ENCODE data around the gene ZNF639.

ZNF639 gene

GRCh38 chr3:179330438-179330837 lies 7.6 kb downstream of the ZNF639 start:
- TF ChIP-seq TAF1 (IDR thresholded peaks at IDR 0.05; ENCODE audit: borderline replicate concordance, insufficient read depth, low read length) (no peak), FOXP2 (optimal IDR thresholded peaks at IDR 0.05; ENCODE audit: borderline replicate concordance, extremely low read depth, extremely low read length, insufficient read depth) (no peak), REST (IDR thresholded peaks at IDR 0.05; ENCODE audit: insufficient read depth in 1 of 2, low read depth in 2 of 2, low read length in 2 of 2) (no peak), SIN3A (IDR thresholded peaks at IDR 0.05; ENCODE audit: borderline replicate concordance, insufficient read depth, low read length) (no peak), POLR2AphosphoS5 (IDR thresholded peaks at IDR 0.05; ENCODE audit: low read depth, low read length) (no peak)

DNA sequence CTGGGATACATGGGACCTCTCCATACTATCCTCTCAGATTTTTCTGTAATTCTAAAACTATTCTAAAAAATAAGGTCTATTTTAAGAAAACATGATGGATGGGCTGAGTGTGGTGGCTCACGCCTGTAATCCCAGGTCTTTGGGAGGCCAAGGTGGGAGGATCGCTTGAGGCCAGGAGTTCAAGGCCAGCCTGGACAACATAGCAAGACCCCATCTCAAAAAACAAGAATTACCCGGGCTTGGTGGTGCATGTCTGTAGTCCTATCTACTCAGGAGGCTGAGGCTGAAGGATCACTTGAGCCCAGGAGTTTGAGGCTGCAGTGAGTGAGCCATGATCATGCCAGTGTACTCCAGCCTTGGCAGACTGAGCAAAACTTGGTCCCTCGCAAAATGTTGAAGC lies 9.4 kb downstream of the ZNF639 start:
- TF ChIP-seq POLR2AphosphoS5 (IDR thresholded peaks at IDR 0.05; ENCODE audit: low read depth, low read length) (no peak), SIN3A (IDR thresholded peaks at IDR 0.05; ENCODE audit: borderline replicate concordance, insufficient read depth, low read length) (no peak), FOXP2 (optimal IDR thresholded peaks at IDR 0.05; ENCODE audit: borderline replicate concordance, extremely low read depth, extremely low read length, insufficient read depth) (no peak), REST (IDR thresholded peaks at IDR 0.05; ENCODE audit: insufficient read depth in 1 of 2, low read depth in 2 of 2, low read length in 2 of 2) (no peak)

GRCh38 chr3:179333084-179333483 lies 10.3 kb downstream of the ZNF639 start:
- no peak for TF ChIP-seq SIN3A (IDR thresholded peaks at IDR 0.05; ENCODE audit: borderline replicate concordance, insufficient read depth, low read length)
- TF ChIP-seq REST (IDR thresholded peaks at IDR 0.05; ENCODE audit: insufficient read depth in 1 of 2, low read depth in 2 of 2, low read length in 2 of 2), result no peak
- no peak for TF ChIP-seq POLR2AphosphoS5 (IDR thresholded peaks at IDR 0.05; ENCODE audit: low read depth, low read length)
- no peak for TF ChIP-seq FOXP2 (optimal IDR thresholded peaks at IDR 0.05; ENCODE audit: borderline replicate concordance, extremely low read depth, extremely low read length, insufficient read depth)
- TF ChIP-seq TAF1 (IDR thresholded peaks at IDR 0.05; ENCODE audit: borderline replicate concordance, insufficient read depth, low read length), result no peak

- no peak for TF ChIP-seq SIN3A (IDR thresholded peaks at IDR 0.05; ENCODE audit: borderline replicate concordance, insufficient read depth, low read length)
- TF ChIP-seq REST (IDR thresholded peaks at IDR 0.05; ENCODE audit: insufficient read depth in 1 of 2, low read depth in 2 of 2, low read length in 2 of 2), result no peak
- no peak for TF ChIP-seq POLR2AphosphoS5 (IDR thresholded peaks at IDR 0.05; ENCODE audit: low read depth, low read length)
- TF ChIP-seq FOXP2 (optimal IDR thresholded peaks at IDR 0.05; ENCODE audit: borderline replicate concordance, extremely low read depth, extremely low read length, insufficient read depth), result no peak
- no peak for TF ChIP-seq TAF1 (IDR thresholded peaks at IDR 0.05; ENCODE audit: borderline replicate concordance, insufficient read depth, low read length)
These were observed 13.6 kb downstream of the ZNF639 start for GRCh38 chr3:179336345-179336929.

Measured in PFSK-1 (cell line).